ENCODE results near the gene LGR4. TPM values are rescaled to one million over a fixed set of nuclear protein-coding genes. Genes with fewer than 3 reads are reported as not detected.

The LGR4 gene
- total RNA-seq, 2 experiments from 2014 or later, result 0.10 TPM; not detected in 1

- no peak for DNase-seq
- Mint-ChIP-seq H3K4me3 (no peak overlapping the region), H3K36me3 (ENCODE audit: low read depth) (no peaks in the 10 kb centered on the region), H3K27me3 (peaks cover 2% of the 10 kb centered on the region), H3K27ac (no peak overlapping the region), H3K9me3 (no peaks in the 10 kb centered on the region), H3K4me1 (no peaks in the 10 kb centered on the region)
- POLR2A ChIA-PET, result no interaction called here
- CTCF ChIA-PET, result no interaction called here
Observed at GRCh38 chr11:27423125-27423524, 49.5 kb downstream of the LGR4 start.

- Mint-ChIP-seq H3K4me3 (no peak overlapping the region), H3K27ac (no peak overlapping the region), H3K4me1 (no peaks in the 10 kb centered on the region), H3K27me3 (peaks cover 2% of the 10 kb centered on the region), H3K36me3 (ENCODE audit: low read depth) (no peaks in the 10 kb centered on the region), H3K9me3 (no peaks in the 10 kb centered on the region)
- POLR2A ChIA-PET, result no interaction called here
- DNase-seq, result no peak
- CTCF ChIA-PET, result no interaction called here
Observed at GRCh38 chr11:27421819-27422494, 50.6 kb downstream of the LGR4 start.

GRCh38 chr11:27420722-27421572 is 51.6 kb downstream of the LGR4 start:
- Mint-ChIP-seq H3K27ac (no peak overlapping the region), H3K36me3 (ENCODE audit: low read depth) (no peaks in the 10 kb centered on the region), H3K4me1 (no peaks in the 10 kb centered on the region), H3K4me3 (no peak overlapping the region), H3K27me3 (peaks cover 8% of the 10 kb centered on the region), H3K9me3 (no peaks in the 10 kb centered on the region)
- no peak for DNase-seq
- POLR2A ChIA-PET, result no interaction called here
- CTCF ChIA-PET, result no interaction called here

GRCh38 chr11:27420217-27420616 is 52.4 kb downstream of the LGR4 start:
- Mint-ChIP-seq H3K9me3 (no peaks in the 10 kb centered on the region), H3K4me3 (no peak overlapping the region), H3K27me3 (peaks cover 10% of the 10 kb centered on the region), H3K36me3 (ENCODE audit: low read depth) (no peaks in the 10 kb centered on the region), H3K27ac (no peak overlapping the region), H3K4me1 (no peaks in the 10 kb centered on the region)
- no peak for DNase-seq
- ChIA-PET CTCF (no interaction called here), POLR2A (no interaction called here)

- Mint-ChIP-seq H3K4me3 (no peak overlapping the region), H3K9me3 (no peaks in the 10 kb centered on the region), H3K36me3 (ENCODE audit: low read depth) (no peaks in the 10 kb centered on the region), H3K27ac (no peak overlapping the region), H3K4me1 (no peaks in the 10 kb centered on the region), H3K27me3 (peaks cover 10% of the 10 kb centered on the region)
- POLR2A ChIA-PET, result no interaction called here
- CTCF ChIA-PET, result no interaction called here
- DNase-seq, result no peak
Observed at GRCh38 chr11:27418356-27418755, 54.2 kb downstream of the LGR4 start.

- CTCF ChIA-PET, result no interaction called here
- no peaks in the 10 kb centered on the region for H3K4me1 Mint-ChIP-seq
- no peak overlapping the region for H3K27ac Mint-ChIP-seq
- no peaks in the 10 kb centered on the region for H3K9me3 Mint-ChIP-seq
- POLR2A ChIA-PET, result no interaction called here
- no peak for DNase-seq
- peaks cover 10% of the 10 kb centered on the region for H3K27me3 Mint-ChIP-seq
- no peak overlapping the region for H3K4me3 Mint-ChIP-seq
- no peaks in the 10 kb centered on the region for H3K36me3 Mint-ChIP-seq (ENCODE audit: low read depth)
Observed at GRCh38 chr11:27416568-27417176, 55.9 kb downstream of the LGR4 start.

GRCh38 chr11:27414644-27415043 is 57.9 kb downstream of the LGR4 start:
- Mint-ChIP-seq H3K27me3 (peaks cover 10% of the 10 kb centered on the region), H3K9me3 (no peaks in the 10 kb centered on the region), H3K4me1 (no peaks in the 10 kb centered on the region), H3K4me3 (no peak overlapping the region), H3K36me3 (ENCODE audit: low read depth) (no peaks in the 10 kb centered on the region), H3K27ac (no peak overlapping the region)
- ChIA-PET POLR2A (no interaction called here), CTCF (interaction anchor here (1.0 kb wide), 1 partner anchor 72 kb away, joined by 3 read pairs; no protein-coding TSS in a partner anchor)
- DNase-seq, result no peak

GRCh38 chr11:27413218-27413617 is 59.4 kb downstream of the LGR4 start:
- DNase-seq, result no peak
- Mint-ChIP-seq H3K4me1 (no peaks in the 10 kb centered on the region), H3K9me3 (no peaks in the 10 kb centered on the region), H3K36me3 (ENCODE audit: low read depth) (no peaks in the 10 kb centered on the region), H3K27ac (no peak overlapping the region), H3K4me3 (no peak overlapping the region), H3K27me3 (peaks cover 10% of the 10 kb centered on the region)
- POLR2A ChIA-PET, result no interaction called here
- CTCF ChIA-PET, result no interaction called here

- no peak overlapping the region for H3K4me3 Mint-ChIP-seq
- CTCF ChIA-PET, result no interaction called here
- no peaks in the 10 kb centered on the region for H3K9me3 Mint-ChIP-seq
- no peaks in the 10 kb centered on the region for H3K4me1 Mint-ChIP-seq
- H3K27ac Mint-ChIP-seq, result no peak overlapping the region
- DNase-seq, result no peak
- H3K27me3 Mint-ChIP-seq, result peaks cover 8% of the 10 kb centered on the region
- no peaks in the 10 kb centered on the region for H3K36me3 Mint-ChIP-seq (ENCODE audit: low read depth)
- POLR2A ChIA-PET, result no interaction called here
Observed at GRCh38 chr11:27412192-27412691, 60.3 kb downstream of the LGR4 start.

- Mint-ChIP-seq H3K27ac (no peak overlapping the region), H3K27me3 (peaks cover 4% of the 10 kb centered on the region), H3K4me1 (no peaks in the 10 kb centered on the region), H3K4me3 (no peak overlapping the region), H3K9me3 (no peaks in the 10 kb centered on the region), H3K36me3 (ENCODE audit: low read depth) (no peaks in the 10 kb centered on the region)
- no peak for DNase-seq
- POLR2A ChIA-PET, result no interaction called here
- CTCF ChIA-PET, result no interaction called here
Observed at GRCh38 chr11:27411328-27411727, 61.3 kb downstream of the LGR4 start.

GRCh38 chr11:27410272-27410671 is 62.3 kb downstream of the LGR4 start:
- Mint-ChIP-seq H3K4me1 (no peaks in the 10 kb centered on the region), H3K36me3 (ENCODE audit: low read depth) (no peaks in the 10 kb centered on the region), H3K27me3 (peaks cover under 1% of the 10 kb centered on the region), H3K9me3 (no peaks in the 10 kb centered on the region), H3K4me3 (no peak overlapping the region), H3K27ac (no peak overlapping the region)
- POLR2A ChIA-PET, result no interaction called here
- no peak for DNase-seq
- CTCF ChIA-PET, result no interaction called here

- POLR2A ChIA-PET, result no interaction called here
- CTCF ChIA-PET, result no interaction called here
Observed at GRCh38 chr11:27409742-27410141, 62.8 kb downstream of the LGR4 start.

GRCh38 chr11:27409049-27409448 is 63.5 kb downstream of the LGR4 start:
- no peaks in the 10 kb centered on the region for H3K9me3 Mint-ChIP-seq
- H3K36me3 Mint-ChIP-seq (ENCODE audit: low read depth), result no peaks in the 10 kb centered on the region
- POLR2A ChIA-PET, result no interaction called here
- no peaks in the 10 kb centered on the region for H3K4me1 Mint-ChIP-seq
- H3K4me3 Mint-ChIP-seq, result no peak overlapping the region
- no peak for DNase-seq
- no peak overlapping the region for H3K27ac Mint-ChIP-seq
- H3K27me3 Mint-ChIP-seq, result no peaks in the 10 kb centered on the region
- CTCF ChIA-PET, result no interaction called here

More at GRCh38 chr11:27409742-27410141, 62.8 kb downstream of the LGR4 start:
- H3K4me1 Mint-ChIP-seq, result no peaks in the 10 kb centered on the region
- no peaks in the 10 kb centered on the region for H3K36me3 Mint-ChIP-seq (ENCODE audit: low read depth)
- H3K9me3 Mint-ChIP-seq, result no peaks in the 10 kb centered on the region
- no peak overlapping the region for H3K27ac Mint-ChIP-seq
- no peak for DNase-seq
- no peak overlapping the region for H3K4me3 Mint-ChIP-seq
- no peaks in the 10 kb centered on the region for H3K27me3 Mint-ChIP-seq
